GM12873 (cell line): Measurements from ENCODE around the gene THAP8.

Experiments
- TF ChIP-seq, protein P1 (sequence below): IDR thresholded peaks from 2 replicates; pipeline ENCODE4 v1.5.1; 2012; ENCODE audit warnings: low read depth, mild to moderate bottlenecking, moderate library complexity, low read length, control low read depth; ENCODE audit not compliant: insufficient read depth; ENCODE audit errors: missing control alignments

Gene THAP8

DNA sequence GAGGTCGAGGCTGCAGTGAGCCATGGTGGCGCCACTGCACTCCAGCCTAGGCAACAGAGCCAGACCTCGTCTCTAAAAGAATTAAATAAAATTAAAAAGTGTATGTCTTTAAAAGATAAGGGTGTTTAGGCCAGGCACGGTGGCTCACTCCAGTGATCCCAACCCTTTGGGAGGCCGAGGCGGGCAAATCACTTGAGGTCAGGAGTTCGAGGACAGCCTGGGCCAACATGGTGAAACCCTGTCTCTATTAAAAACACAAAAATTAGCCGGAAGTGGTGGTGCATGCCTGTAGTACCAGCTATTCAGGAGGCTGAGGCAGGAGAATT is 66.6 kb downstream of the THAP8 start:
- TF ChIP-seq, protein P1, sequence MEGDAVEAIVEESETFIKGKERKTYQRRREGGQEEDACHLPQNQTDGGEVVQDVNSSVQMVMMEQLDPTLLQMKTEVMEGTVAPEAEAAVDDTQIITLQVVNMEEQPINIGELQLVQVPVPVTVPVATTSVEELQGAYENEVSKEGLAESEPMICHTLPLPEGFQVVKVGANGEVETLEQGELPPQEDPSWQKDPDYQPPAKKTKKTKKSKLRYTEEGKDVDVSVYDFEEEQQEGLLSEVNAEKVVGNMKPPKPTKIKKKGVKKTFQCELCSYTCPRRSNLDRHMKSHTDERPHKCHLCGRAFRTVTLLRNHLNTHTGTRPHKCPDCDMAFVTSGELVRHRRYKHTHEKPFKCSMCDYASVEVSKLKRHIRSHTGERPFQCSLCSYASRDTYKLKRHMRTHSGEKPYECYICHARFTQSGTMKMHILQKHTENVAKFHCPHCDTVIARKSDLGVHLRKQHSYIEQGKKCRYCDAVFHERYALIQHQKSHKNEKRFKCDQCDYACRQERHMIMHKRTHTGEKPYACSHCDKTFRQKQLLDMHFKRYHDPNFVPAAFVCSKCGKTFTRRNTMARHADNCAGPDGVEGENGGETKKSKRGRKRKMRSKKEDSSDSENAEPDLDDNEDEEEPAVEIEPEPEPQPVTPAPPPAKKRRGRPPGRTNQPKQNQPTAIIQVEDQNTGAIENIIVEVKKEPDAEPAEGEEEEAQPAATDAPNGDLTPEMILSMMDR: no peak

DNA sequence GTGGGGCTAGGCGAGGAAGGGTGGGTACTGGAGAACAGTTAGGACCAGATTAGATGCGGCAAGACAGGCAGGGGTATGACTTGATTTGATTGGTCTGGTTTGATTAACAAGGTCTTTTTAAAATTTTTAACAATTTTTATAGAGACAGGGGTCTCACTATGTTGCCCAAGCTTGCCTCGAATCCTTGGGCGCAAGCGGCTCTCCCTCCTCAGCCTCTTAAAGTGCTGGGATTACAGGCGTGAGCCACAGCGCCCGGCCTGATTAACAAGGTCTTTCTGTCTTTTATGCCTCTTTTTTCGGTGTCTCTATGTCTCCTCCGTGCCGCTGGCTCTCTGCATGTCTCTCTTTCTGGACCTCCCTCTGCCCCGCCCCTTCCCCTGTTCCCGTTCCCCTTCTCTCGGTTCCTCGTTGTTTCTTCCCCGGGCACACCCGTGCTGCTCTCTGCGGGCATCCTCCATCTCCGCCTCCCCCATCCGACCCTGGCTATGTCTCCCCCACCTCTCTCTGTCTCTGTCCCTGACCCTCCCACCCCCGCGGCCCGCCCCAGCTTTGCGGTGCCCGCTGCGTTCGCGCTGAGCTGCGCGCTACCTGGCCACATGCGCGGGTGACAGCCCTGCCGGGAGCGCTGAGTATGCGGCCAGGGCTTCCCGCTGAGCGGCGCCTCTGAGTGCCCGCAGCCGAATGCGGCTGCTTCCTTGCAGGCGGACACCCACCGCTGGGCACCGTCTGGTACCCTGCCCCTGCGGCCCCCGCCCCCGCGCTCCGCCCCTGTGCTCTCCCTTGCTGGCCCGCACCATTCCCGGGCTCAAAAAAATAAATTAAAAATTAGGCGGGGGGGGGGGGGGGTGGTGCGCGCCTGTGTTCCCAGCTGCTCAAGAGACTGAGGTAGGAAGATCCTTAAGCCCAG is 67.2 kb downstream of the THAP8 start:
- TF ChIP-seq, protein P1: no peak

DNA sequence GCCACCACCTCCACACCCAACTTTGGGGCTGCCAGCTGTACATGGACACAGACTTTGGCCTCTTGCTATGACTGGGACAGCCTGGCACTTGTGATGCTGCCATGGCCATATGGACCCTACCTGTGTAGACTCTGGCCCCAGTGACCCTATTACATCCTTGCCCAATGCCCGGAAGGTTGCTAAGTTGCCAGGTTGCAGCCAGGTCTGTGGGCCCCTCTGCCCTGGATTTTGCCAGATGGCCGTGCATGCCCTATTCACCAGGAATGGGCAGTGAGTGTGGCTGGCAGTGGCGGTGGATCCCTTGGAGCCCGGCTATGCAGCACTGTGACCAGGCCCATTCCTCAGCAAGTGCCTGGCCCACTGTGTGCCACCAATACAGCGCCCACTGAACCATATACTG is 68.0 kb downstream of the THAP8 start:
- TF ChIP-seq, protein P1: no peak
